Chondrocyte (in vitro differentiated cells): ENCODE data around the gene SPOCD1. TPM values are rescaled to one million over a fixed set of nuclear protein-coding genes. Genes with fewer than 3 reads are reported as not detected.

Experiments
- DNase-seq: peaks from one replicate; pipeline ENCODE4 v3.0.0; 2021; ENCODE audit warnings: mixed read lengths, low spot score
- H3K27ac Mint-ChIP-seq: one replicate; pipeline ENCODE4 v1.8.0; 2021; ENCODE audit warnings: mild to moderate bottlenecking, moderate library complexity, mixed read lengths; ENCODE audit not compliant: unreplicated experiment
- H3K27me3 Mint-ChIP-seq: 2 replicates; pipeline ENCODE4 v1.8.0; 2021; ENCODE audit warnings: low read depth, mixed read lengths
- H3K36me3 Mint-ChIP-seq: 2 replicates; pipeline ENCODE4 v1.8.0; 2021; ENCODE audit warnings: low read depth, mixed read lengths
- H3K4me1 Mint-ChIP-seq: 2 replicates; pipeline ENCODE4 v1.8.0; 2021; ENCODE audit warnings: low read depth, mild to moderate bottlenecking, mixed read lengths
- H3K4me3 Mint-ChIP-seq: one replicate; pipeline ENCODE4 v1.8.0; 2021; ENCODE audit warnings: mild to moderate bottlenecking, moderate library complexity, mixed read lengths; ENCODE audit not compliant: unreplicated experiment
- H3K9me3 Mint-ChIP-seq: 2 replicates; pipeline ENCODE4 v1.8.0; 2021; ENCODE audit warnings: low read depth, mixed read lengths
- CTCF ChIP-seq: fragments of 200-600 bp; sonication (generic); IDR thresholded peaks from 2 replicates; pipeline ENCODE4 v1.5.0; 2021; ENCODE audit warnings: antibody characterized with exemption, mild to moderate bottlenecking, moderate library complexity
- total RNA-seq: library from RNA; stranded (reverse); gene quantifications from 3 replicates; pipeline ENCODE4 v1.2.1, GENCODE V29; 2021

SPOCD1 gene
- total RNA-seq, 1 donor from 2014 or later: 7.3 TPM

- Mint-ChIP-seq H3K27ac (no peak overlapping the region), H3K36me3 (no peaks in the 10 kb centered on the region), H3K4me3 (no peak overlapping the region), H3K27me3 (peaks cover 28% of the 10 kb centered on the region), H3K4me1 (peaks cover 21% of the 10 kb centered on the region), H3K9me3 (no peaks in the 10 kb centered on the region)
- no peak for TF ChIP-seq CTCF
- no peak for DNase-seq
Measured at GRCh38 chr1:31773861-31774260, 42.0 kb downstream of the SPOCD1 start.

GRCh38 chr1:31772669-31773248, 43.1 kb downstream of the SPOCD1 start:
- TF ChIP-seq CTCF: no peak
- peaks cover 21% of the 10 kb centered on the region for H3K4me1 Mint-ChIP-seq
- H3K9me3 Mint-ChIP-seq: no peaks in the 10 kb centered on the region
- H3K4me3 Mint-ChIP-seq: peak overlapping the region; percentile 78
- peaks cover 27% of the 10 kb centered on the region for H3K27me3 Mint-ChIP-seq
- H3K36me3 Mint-ChIP-seq: no peaks in the 10 kb centered on the region
- no peak for DNase-seq
- peak overlapping the region; percentile 22 for H3K27ac Mint-ChIP-seq

GRCh38 chr1:31771891-31772668, 43.7 kb downstream of the SPOCD1 start:
- no peaks in the 10 kb centered on the region for H3K36me3 Mint-ChIP-seq
- DNase-seq: no peak
- H3K27me3 Mint-ChIP-seq: peaks cover 27% of the 10 kb centered on the region
- H3K9me3 Mint-ChIP-seq: no peaks in the 10 kb centered on the region
- TF ChIP-seq CTCF: peak; percentile 44
- H3K4me3 Mint-ChIP-seq: peak overlapping the region; percentile 78
- H3K4me1 Mint-ChIP-seq: peaks cover 21% of the 10 kb centered on the region
- H3K27ac Mint-ChIP-seq: peak overlapping the region; percentile 22

GRCh38 chr1:31769720-31770390, 46.0 kb downstream of the SPOCD1 start:
- no peak overlapping the region for H3K27ac Mint-ChIP-seq
- TF ChIP-seq CTCF: no peak
- H3K27me3 Mint-ChIP-seq: peaks cover 24% of the 10 kb centered on the region
- H3K4me3 Mint-ChIP-seq: no peak overlapping the region
- DNase-seq: no peak
- H3K9me3 Mint-ChIP-seq: no peaks in the 10 kb centered on the region
- no peaks in the 10 kb centered on the region for H3K36me3 Mint-ChIP-seq
- peaks cover 21% of the 10 kb centered on the region for H3K4me1 Mint-ChIP-seq

GRCh38 chr1:31768939-31769704, 46.7 kb downstream of the SPOCD1 start:
- Mint-ChIP-seq H3K9me3 (no peaks in the 10 kb centered on the region), H3K4me1 (peaks cover 21% of the 10 kb centered on the region), H3K36me3 (no peaks in the 10 kb centered on the region), H3K27ac (no peak overlapping the region), H3K4me3 (no peak overlapping the region), H3K27me3 (peaks cover 18% of the 10 kb centered on the region)
- DNase-seq: no peak
- TF ChIP-seq CTCF: no peak
